ENCODE measurements around the gene SLC25A27.
"Not testable (repeated sequence)": the region's sequence is repeated elsewhere in the genome, so short reads cannot be mapped to it uniquely, and the experiment has no call there.

SLC25A27 gene

DNA sequence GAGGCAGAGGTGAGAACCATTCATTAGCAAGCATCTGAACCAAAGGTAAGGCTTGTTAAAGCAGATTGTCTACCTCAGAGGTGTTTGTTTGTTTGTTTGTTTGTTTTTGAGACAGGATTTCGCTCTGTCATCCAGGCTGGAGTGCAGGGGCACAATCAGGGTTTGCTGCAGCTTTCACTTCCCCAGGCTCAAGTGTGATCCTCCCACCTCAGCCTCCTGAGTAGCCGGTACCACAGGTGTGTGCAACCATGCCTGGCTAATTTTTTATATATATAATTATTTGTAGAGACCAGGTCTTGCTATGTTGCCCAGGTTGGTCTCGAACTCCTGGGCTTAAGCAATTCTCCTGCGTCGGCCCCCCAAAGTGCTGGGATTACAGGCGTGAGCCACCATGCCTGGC lies 17.3 kb upstream of the SLC25A27 start:
- TF ChIP-seq JUND (IDR thresholded peaks at IDR 0.05; ENCODE audit: low read depth), result no peak
- in situ Hi-C loops (cut with HindIII; ENCODE audit: low pct_unique_long_range_greater_than_20kb, low sequenced_read_pairs), result no loop called here
- DNase-seq (ENCODE audit: low read depth in 1 of 2, low spot score in 1 of 2), result no peak

DNA sequence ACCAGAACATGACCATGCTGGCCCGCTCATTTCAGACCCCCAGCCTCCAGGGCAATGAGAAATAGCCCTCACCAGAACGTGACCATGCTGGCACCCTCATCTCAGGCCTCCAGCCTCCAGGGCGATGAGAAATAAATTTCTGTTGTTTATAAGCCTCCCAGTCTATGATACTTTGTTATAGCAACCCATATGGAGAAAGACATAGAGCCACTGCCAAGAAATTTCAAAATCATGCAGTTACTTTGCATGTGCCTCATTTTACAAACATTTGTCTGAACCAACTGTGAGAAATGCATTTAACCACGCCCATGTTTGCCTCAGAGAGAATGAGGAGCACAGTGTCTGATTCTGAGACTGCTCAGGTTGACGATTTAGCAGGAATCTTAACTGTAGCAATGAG lies 15.6 kb upstream of the SLC25A27 start:
- no peak for TF ChIP-seq JUND (IDR thresholded peaks at IDR 0.05; ENCODE audit: low read depth)
- in situ Hi-C loops (cut with HindIII; ENCODE audit: low pct_unique_long_range_greater_than_20kb, low sequenced_read_pairs), result no loop called here
- peak in 1 of 2 experiments; percentile 29 for DNase-seq (ENCODE audit: low read depth in 1 of 2, low spot score in 1 of 2)

DNA sequence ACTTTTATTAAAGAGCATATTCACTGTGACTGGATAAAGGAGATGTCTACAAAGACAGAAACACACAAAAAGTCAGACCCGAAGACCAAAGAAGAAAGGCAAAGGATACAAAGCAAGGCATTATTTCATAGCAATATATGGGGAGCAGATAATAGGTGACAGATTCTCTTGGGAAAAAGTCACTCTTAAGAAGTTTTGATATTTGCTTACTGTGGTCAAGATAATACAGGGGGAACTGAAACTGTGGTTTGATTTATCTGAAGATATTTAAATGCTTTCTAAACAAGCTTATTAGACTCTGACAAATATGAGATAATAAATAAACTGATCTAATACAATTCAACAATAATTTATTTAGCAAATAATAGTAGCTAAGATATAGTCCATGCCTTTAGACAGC lies 14.8 kb upstream of the SLC25A27 start:
- in situ Hi-C loops (cut with HindIII; ENCODE audit: low pct_unique_long_range_greater_than_20kb, low sequenced_read_pairs), result no loop called here
- no peak for TF ChIP-seq JUND (IDR thresholded peaks at IDR 0.05; ENCODE audit: low read depth)
- no peak for DNase-seq (ENCODE audit: low read depth in 1 of 2, low spot score in 1 of 2)

DNA sequence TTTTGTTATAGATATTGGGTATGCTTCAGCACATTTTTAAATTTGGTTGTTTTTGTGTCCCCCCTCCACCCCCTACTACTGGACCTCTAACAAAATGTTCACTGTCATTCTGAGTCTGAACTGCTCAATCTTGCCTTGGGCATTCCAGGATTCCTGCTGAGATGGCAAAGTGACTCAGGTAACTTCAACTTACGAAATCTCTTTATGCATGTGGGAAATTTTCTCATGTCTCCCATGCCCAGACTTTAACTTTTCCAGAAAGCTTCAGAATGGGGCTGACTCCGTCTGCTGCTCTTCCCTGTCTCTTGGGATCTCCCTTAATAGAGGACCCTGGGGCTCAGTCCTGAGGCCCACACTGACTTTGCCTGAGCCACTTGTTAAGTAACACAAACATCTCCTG lies 14.1 kb upstream of the SLC25A27 start:
- TF ChIP-seq JUND (IDR thresholded peaks at IDR 0.05; ENCODE audit: low read depth), result no peak
- peak in 1 of 2 experiments; percentile 33 for DNase-seq (ENCODE audit: low read depth in 1 of 2, low spot score in 1 of 2)
- in situ Hi-C loops (cut with HindIII; ENCODE audit: low pct_unique_long_range_greater_than_20kb, low sequenced_read_pairs), result no loop called here

DNA sequence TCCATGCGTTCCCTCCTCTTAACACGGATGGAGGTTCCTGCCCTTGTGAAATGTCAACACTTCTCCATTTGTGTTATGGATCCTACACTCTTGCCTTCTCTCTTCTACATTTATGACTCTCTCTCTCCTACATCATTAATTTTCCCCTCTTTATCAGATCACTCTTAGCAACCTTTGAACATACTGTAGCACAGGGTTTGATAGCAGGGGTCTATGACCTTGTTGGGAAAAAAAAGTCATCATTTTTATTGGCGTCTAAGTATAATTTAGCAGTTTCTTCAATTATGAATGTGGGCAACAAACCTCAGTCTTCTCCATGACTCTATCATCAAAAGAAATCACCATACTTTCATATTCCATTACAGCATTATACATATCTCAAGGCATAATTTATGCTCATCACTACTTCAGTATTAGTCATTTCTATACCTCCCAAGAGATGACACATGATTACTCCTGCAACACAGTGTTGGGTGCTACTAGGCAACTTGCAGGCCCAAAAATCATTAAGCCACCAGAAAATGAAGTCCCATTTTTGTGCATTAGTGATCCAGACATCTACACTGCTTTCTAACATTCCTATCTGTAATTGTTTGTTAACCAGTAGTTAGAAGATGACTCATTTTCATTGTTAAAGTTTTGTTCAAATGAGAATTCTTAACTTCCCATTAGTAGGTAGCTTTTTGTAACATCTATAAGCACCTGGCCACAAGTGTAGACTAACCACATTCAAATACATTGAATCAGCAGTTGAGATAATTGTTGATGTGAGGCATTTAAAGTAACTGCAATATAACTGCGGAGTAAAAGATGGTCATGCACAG lies 9.6 kb upstream of the SLC25A27 start:
- TF ChIP-seq JUND (IDR thresholded peaks at IDR 0.05; ENCODE audit: low read depth), result no peak
- in situ Hi-C loops (cut with HindIII; ENCODE audit: low pct_unique_long_range_greater_than_20kb, low sequenced_read_pairs), result no loop called here
- no peak for DNase-seq (ENCODE audit: low read depth in 1 of 2, low spot score in 1 of 2)

DNA sequence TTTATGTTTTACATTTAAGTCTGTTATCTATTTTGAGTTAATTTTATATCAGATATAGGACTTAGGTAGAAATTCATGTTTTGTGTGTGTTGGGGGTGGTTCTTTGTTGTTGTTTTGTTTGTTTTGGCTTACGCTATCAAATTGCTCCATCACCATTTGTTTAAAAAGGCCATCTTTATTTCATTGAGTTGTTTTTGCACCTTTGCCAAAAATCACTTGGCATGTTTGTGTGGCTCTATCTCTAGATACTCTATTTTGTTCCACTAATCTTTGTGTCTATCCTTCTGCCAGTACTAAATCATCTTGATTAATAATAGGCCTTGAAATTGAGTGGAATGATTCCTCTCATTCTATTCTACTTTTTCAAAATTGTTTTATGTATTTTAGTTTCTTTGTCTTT lies 7.5 kb upstream of the SLC25A27 start:
- in situ Hi-C loops (cut with HindIII; ENCODE audit: low pct_unique_long_range_greater_than_20kb, low sequenced_read_pairs), result no loop called here
- no peak for TF ChIP-seq JUND (IDR thresholded peaks at IDR 0.05; ENCODE audit: low read depth)
- no peak for DNase-seq (ENCODE audit: low read depth in 1 of 2, low spot score in 1 of 2)

DNA sequence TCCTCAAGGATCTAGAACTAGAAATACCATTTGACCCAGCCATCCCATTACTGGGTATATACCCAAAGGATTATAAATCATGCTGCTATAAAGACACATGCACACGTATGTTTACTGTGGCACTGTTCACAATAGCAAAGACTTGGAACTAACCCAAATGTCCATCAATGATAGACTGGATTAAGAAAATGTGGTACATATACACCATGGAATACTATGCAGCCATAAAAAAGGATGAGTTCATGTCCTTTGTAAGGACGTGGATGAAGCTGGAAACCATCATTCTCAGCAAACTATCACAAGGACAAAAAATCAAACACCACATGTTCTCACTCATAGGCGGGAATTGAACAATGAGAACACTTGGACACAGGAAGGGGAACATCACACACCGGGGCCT lies 4.7 kb upstream of the SLC25A27 start:
- in situ Hi-C loops (cut with HindIII; ENCODE audit: low pct_unique_long_range_greater_than_20kb, low sequenced_read_pairs), result not testable (repeated sequence)

DNA sequence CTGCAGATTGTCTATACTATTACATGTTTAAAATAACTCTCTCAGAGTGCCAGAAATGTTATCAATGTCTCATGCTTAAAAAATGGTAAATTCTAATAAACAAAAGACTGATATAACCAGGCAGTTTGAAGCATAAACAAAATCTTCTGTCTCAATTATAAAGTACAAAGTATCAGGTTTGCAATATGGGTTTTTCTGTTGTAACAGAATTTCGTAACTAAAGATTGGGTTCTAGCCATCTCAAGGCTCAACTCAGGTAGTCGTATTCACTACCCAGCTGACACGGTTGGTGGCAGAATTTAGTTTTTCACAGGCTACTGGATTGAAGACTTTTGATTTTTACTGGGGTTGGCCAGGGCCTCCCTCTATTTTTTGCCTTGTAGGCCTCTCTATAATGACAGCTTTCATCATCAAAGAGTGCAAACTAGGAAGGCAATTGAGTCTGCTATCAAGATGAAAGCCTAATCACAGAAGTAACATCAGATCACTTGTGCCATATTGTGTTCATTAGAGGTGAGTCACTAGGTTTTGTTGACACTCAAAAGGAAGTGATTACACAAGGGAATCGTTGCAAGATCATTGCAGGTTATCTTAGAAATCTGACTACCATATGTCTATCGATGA lies 3.8 kb upstream of the SLC25A27 start:
- DNase-seq (ENCODE audit: low read depth in 1 of 2, low spot score in 1 of 2), result no peak
- in situ Hi-C loops (cut with HindIII; ENCODE audit: low pct_unique_long_range_greater_than_20kb, low sequenced_read_pairs), result no loop called here
- no peak for TF ChIP-seq JUND (IDR thresholded peaks at IDR 0.05; ENCODE audit: low read depth)

More for the DNA sequence above, 4.7 kb upstream of the SLC25A27 start:
- not testable (repeated sequence) for DNase-seq (ENCODE audit: low read depth in 1 of 2, low spot score in 1 of 2)

DNA sequence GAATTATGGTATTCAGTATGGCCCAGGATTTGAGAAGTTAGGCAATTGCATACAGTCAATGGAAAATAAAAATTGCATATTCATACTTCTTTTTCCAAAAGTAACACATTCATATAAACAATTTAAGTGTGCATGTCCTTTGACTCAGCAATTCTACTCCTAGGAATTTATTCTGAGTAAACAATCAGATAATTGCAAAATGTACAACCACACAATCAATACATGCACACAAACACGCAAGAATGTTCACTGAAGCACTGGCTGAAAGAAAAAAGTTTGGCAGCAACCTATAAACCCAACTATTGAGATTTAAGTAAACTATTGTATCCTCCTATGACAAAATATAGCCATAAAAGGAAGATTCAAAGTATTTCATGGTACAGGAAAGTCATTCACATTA lies 1.8 kb upstream of the SLC25A27 start:
- in situ Hi-C loops (cut with HindIII; ENCODE audit: low pct_unique_long_range_greater_than_20kb, low sequenced_read_pairs), result no loop called here
- TF ChIP-seq JUND (IDR thresholded peaks at IDR 0.05; ENCODE audit: low read depth), result no peak
- DNase-seq (ENCODE audit: low read depth in 1 of 2, low spot score in 1 of 2), result peak in 1 of 2 experiments; percentile 24

DNA sequence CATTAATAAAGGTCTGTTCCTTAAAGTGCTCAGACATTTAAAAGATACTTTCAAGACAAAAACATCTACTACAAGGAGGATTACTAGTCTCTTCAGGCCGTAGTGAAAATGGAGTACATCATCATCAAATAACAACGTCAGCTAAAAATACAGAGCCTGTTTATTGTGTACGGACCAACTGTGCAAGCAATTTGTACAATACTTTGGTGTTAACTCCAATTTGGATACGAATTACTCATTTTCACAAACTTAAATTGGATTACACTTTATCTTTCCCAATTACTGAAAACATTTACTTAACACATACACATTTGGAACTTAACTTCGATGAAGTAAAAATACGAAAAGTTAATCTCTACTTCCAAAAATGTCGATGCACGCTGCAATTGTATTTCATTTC lies 959 bp upstream of the SLC25A27 start:
- DNase-seq (ENCODE audit: low read depth in 1 of 2, low spot score in 1 of 2), result peak in 1 of 2 experiments; percentile 23
- TF ChIP-seq JUND (IDR thresholded peaks at IDR 0.05; ENCODE audit: low read depth), result no peak
- in situ Hi-C loops (cut with HindIII; ENCODE audit: low pct_unique_long_range_greater_than_20kb, low sequenced_read_pairs), result no loop called here

DNA sequence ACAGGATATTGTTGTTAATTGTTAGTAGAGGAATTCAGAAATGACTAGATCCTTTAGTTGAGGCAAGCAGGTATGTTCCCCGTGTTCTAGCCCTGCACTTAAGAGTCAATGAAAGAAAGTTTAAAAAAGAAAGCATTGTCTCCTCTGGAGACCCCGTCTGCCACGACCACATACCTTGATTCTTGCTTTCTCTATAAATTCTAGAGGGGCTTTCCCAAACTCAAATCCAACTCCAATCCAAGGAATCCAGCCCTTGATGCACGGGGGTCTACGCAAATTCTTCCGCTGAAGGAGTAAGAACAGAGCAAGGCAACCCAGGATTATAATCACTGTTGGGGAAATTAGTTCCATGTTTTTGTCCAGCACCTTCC lies 558 bp upstream of the SLC25A27 start:
- no peak for TF ChIP-seq JUND (IDR thresholded peaks at IDR 0.05; ENCODE audit: low read depth)
- no peak for DNase-seq (ENCODE audit: low read depth in 1 of 2, low spot score in 1 of 2)
- in situ Hi-C loops (cut with HindIII; ENCODE audit: low pct_unique_long_range_greater_than_20kb, low sequenced_read_pairs), result no loop called here

DNA sequence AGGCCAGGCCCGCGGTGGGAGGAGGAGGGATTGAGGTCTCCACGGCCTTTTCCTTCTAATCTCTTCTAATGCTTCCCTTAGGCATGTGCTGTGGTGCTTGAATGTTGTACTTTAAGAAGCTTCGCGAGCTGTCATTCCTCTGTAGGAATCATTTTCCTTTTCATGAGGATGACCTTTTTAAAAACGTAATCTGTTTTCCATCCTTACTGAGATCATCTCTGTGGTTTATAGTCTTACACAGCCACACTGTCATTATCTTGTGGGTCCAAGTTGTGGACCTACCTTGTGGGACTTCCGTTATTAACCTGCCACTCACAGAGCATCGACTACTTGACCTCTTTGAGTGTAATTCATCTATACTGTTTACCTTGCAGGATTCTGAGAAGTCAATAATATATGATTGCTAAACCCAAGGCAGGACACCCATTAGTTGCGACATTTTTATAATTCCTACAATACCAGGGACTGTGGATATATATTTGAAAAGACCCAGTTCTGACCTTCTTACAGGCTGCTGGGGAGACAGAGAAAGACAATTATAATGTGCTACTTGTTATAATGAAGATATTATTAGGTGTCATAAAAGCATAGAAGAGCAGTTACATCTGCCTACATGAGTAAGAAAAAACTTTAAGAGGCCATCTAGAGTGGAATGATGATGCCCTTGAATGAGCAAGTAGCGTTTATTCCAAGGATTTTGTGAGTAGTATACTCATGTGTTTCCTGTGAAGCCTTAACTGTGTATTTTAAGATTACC lies 842 bp downstream of the SLC25A27 start:
- in situ Hi-C loops (cut with HindIII; ENCODE audit: low pct_unique_long_range_greater_than_20kb, low sequenced_read_pairs), result no loop called here
- TF ChIP-seq JUND (IDR thresholded peaks at IDR 0.05; ENCODE audit: low read depth), result no peak
- no peak for DNase-seq (ENCODE audit: low read depth in 1 of 2, low spot score in 1 of 2)

DNA sequence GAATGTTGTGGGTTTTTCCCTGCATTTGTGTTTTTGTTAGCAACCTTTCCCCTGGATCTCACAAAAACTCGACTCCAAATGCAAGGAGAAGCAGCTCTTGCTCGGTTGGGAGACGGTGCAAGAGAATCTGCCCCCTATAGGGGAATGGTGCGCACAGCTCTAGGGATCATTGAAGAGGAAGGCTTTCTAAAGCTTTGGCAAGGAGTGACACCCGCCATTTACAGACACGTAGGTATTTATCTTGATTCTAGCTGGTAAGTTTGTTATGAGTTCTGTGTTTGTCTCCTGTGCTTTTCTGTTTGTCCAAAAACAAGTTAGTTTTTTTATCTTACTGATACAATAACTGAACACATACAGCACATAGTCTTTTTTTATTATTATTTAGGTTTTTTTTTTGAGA lies 3.0 kb downstream of the SLC25A27 start:
- DNase-seq (ENCODE audit: low read depth in 1 of 2, low spot score in 1 of 2), result peak; percentile 13 to 73
- in situ Hi-C loops (cut with HindIII; ENCODE audit: low pct_unique_long_range_greater_than_20kb, low sequenced_read_pairs), result no loop called here
- TF ChIP-seq JUND (IDR thresholded peaks at IDR 0.05; ENCODE audit: low read depth), result no peak
